GM21423 (cell line): ENCODE data around the gene EEF2K.

Experiments used
- ATAC-seq: cut with Tn5 transposase; IDR thresholded peaks from one replicate; pipeline ENCODE4 v1.9.1; 2021; ENCODE audit warnings: mild to moderate bottlenecking, moderate library complexity; ENCODE audit not compliant: unreplicated experiment

The EEF2K gene

DNA sequence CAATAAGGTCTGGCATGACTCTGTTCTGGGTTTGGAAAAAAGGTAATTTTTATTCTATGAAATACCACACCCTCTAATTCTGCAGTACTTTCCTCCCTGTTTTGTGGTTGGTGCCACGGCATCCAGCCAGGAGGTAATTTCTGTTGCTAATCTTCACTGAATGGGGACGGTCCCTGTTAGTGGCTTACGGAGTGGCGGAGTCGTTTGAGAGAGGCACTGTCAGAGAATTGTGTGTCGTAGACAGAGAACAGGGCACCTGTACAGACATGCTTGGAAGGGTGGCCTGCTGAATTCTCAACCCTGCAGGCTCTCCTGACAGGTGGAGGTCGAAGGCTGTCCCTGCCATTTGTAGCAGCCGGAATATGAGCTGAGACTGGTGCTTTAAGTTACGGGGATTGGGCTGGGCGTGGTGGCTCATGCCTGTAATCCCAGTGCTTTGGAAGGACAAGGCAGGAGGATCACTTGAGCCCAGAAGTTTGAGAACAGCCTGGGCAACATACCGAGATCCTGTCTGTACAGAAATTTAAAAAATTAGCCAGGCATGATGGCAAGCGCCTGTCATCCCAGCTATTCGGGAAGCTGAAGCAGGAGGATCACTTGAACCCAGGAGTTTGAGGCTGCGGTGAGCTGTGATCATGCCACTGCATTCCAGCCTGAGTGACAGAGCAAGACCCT, 33.2 kb downstream of the EEF2K start:
- ATAC-seq = no peak

DNA sequence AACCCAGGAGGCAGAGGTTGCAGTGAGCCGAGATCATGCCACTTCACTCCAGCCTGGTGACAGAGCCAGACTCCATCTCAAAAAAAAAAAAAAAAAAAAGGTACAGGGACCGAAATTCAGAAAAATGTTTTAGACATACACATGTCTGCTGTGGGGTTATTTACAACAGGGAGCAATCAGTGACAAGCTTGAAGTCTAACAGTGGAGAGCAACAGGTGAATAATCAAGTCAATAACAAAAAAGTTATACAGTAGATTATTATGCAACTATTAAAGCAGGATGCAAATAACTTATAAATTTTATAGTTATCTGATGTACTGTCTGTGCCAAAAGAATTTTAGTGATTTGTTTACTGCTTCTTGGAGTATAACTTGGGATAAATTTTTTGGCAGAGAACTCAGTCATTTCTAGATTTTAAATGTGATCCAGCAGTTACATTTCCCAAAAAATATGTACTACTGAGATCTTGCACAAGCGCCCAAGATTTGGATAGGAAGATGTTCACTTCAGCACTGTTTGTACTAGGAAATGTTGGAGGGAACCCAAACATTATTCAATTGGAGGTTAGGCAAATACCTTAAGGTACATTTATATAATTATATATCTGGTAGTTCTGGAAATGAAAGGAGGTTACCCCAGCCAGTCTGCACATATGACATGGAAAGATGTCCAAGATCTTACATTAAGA, 34.1 kb downstream of the EEF2K start:
- no peak for ATAC-seq

DNA sequence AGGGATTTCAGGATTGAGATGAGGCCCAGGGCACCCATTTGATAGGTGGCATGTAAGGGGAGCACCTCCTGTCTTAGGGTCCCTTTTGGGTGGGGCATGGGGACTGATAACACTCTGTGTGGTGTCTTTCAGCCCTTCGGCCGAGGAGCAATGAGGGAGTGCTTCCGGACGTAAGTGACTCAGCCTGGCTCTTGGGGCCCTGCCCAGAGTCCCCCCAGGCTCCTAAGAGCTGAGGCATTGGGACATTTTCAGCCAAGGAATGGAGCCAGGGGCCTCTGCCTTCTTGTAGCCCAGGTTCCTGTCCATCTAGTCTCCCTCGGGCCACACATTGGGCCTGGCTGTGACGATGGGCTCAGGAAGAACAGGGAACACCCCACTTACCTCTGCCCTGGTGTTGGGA, 44.4 kb downstream of the EEF2K start:
- ATAC-seq = no peak

DNA sequence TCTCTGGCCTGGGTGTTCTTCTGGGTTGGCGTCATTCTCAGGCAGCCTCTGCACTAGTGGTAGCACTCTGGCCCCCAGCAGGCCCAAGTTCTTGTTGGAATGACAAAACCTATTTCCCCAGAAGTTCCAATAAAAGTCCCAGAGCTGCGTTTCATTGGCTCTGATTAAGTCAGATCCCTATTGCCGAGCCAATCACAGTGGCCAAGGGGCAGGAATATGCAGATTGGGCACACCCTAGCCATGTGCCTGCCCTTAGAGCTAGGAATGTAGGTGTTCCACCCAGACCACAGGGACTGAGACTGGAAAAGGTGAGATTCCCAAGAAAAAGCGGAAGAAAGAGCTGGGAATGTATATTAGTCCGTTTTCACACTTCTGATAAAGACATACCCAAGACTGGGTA, 46.2 kb downstream of the EEF2K start:
- no peak for ATAC-seq

DNA sequence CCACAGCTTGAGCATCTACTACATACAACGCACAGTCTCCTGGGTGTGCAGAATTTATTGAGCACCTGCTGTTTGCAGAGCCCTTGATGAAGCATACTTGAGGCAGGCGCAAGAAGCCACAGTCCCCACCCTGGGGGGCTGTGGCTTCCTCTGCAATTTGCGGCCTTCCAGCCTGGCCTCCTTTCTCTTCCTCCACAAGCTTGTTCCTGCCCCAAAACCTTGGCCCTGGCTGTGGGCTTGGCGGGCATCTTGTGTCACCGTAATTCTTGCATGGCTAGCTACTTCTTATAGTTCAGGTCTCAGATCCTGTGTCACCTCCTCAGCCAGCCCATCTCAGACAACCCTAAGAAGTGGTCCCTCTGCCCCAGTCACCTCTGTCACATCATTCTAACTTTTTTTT, 47.2 kb downstream of the EEF2K start:
- ATAC-seq = no peak

DNA sequence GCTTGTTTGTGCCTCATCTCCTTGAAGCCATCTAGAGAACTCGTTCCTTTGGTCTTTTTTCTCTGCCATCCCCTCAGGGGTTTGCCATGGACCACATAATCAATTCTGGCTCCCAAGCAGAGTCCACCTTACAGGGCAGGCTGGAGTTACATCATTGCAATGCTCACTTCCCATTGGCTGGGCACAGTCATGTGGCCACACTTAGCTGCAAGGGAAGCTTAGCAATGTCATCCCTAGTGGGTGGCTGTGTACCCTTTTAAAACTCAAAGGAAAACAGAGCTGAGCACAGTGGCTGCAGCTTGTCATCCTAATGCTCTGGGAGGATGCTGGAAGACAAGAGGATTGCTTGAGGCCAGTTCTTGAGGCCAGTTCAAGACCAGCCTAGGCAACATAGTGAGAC, 49.3 kb downstream of the EEF2K start:
- ATAC-seq = no peak

DNA sequence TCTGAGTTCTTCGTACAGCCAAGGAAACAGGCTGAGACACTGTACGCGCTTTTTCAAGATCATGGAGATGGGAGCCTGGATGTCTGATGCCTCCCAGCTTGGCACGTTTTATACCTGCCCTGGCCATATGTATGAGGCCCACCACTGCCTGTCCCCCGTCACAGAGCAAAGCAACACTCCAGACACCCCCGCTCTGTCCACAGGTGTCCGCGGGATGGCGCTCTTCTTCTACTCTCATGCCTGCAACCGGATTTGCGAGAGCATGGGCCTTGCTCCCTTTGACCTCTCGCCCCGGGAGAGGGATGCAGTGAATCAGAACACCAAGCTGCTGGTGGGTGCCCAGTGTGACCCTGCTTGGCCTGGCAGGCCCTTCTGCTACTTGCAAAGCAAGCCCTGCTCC, 51.4 kb downstream of the EEF2K start:
- ATAC-seq = no peak

DNA sequence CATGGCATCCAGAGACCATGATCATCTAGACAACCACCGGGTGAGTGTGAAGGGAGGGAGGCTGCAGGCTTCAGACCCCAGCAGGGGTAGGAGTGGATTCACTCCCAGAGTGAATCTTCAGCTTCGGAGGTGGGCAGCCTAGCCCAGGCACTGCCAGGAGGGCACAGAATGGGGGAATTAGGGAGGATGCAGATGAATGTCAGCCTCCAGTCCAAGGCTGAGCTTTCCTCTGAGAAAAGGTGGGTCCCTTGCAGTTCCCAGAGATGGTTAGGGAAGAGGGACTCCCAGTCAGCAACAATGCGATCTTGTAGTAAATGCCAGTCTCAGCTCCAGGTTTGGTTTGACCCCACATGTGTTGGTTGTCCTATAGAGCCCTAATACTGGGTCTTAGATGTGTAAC, 54.4 kb downstream of the EEF2K start:
- no peak for ATAC-seq

DNA sequence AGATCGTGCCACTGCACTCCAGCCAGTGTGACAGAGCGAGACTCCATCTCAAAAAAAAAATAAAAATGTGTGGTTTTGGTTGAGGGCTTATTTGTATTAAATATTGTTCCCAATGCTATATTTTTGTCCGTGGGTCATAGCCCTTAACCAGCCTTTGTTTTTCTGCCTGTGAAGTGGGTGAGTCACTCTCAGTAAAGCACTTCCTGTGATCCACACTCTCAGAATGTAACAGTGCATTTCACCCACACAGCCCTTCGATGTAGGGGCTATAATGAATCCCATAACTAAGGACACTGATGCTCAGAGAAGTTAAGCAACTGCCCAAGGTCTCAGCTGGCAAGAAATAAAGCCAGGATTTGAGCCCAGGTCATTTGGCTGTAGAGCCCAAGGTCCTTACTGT, 56.4 kb downstream of the EEF2K start:
- no peak for ATAC-seq

DNA sequence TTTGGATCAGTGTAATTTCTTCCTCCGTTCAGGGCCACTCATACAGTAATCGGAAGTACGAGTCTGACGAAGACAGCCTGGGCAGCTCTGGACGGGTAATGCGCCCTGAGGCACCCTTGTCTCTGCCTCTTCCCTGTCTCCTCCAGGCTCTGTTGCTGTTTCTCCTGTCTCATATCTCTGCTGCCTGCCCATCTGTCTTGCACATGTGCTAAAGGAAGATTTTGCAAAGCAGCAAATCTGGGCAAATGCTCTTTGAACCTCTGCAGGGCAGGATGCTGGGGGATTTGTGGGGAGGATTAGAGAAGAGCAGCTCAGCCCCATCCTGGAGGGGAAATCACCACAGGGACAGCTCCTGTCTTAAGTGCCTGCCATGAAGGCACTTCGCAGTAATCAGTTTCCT, 58.7 kb downstream of the EEF2K start:
- ATAC-seq = no peak

DNA sequence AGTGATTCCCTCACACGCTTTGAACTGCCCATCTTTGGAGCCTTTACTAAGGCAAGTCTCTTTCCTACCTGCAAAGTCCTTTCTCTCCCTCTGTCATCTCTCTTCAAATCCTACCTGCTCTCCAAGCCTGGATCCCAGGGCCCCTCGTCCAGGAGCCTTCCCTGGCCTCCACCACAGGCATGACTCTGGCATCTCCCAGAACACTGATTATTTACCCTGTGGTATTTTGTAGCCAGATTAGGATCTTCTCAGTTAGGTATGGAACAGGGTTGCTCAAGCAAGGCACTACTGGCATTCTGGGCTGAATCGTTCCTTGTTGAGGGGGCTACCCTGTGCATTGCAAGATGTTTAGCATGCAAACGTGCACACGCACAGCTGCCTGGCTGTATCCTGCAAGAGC, 59.3 kb downstream of the EEF2K start:
- ATAC-seq = no peak

DNA sequence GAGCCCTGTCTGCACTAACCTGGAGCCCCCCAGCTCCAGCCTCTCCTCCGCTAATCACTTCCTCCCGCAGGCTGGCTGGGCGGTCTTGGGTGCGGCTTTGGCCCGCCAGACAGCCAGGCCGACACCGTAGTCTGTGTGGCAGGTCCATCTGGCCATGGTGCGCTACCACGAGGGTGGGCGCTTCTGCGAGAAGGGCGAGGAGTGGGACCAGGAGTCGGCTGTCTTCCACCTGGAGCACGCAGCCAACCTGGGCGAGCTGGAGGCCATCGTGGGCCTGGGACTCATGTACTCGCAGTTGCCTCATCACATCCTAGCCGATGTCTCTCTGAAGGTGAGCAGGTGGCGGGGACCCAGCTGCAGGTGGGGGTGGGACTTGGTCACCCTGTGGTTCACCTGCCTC, 60.5 kb downstream of the EEF2K start:
- ATAC-seq = no peak

DNA sequence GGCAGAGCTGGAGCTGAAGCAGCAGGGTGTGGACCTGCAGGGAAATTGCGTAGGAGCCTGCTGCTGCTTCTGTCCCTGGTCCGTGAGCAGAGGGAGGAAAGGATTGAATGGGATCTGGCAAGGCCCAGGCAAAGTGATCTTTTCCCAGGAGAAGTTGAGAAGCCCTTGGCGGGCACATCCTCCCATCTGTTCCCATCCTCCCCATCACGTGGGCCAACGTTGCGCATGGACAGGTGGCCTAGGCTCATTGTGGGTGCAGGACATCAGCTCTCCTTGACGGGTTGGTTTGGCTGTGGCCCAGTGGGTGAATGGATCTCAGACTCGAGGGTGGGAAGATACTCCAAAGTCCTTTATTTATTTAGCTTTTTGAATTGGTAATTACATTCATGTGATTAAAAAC, 61.7 kb downstream of the EEF2K start:
- ATAC-seq = no peak

DNA sequence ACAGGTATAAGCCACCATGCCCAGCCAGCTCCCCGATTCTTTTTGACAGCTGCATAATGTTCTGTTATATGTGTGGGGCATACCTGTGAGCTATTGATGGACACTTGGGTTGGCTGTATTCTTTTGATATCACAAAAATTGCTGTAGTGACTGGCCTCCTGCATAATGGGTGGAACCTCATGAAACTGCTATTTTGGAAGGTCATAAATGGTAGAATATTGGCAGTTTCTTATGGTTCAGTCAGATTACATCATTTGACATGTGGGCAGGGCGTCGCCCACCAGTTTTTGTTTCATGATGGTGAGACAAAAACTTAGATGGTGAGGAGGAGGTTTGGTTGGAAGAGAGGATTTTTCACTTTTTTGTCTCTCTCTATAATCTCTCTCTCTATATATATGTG, 64.4 kb downstream of the EEF2K start:
- no peak for ATAC-seq

DNA sequence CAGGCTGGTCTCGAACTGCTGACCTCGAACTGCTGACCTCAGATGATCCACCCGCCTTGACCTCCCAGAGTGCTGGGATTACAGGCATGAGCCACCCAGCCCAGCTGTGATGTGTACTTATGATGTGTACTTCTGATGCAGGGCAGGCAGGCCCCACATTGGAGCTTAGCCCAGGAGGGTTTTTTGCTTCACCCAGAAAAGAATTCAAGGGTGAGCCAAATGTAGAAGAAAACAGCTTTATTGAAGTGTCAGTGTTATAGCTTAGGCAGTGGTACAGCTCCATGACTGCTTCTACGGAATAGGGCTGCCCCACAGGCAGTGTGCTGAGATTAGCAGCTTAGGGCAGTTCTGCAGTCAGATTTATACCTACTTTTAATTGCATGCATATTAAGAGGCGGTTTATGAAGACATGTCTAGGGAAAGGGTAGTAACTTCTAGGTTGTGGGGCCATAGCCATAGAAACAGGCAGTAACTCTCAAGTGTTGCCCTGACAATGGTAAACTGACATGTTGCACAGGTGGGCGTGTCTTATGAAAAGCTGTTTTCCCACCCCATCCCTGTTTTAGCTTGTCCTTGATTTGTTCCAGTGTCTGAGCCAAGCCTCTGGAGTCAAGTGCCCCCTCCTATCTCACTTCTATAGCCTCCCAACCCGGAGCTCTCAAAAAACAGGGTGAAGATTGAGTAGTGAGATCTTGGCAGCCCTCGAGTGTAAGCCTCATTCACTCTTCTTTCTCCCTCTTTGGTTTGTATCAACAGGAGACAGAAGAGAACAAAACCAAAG, 67.0 kb downstream of the EEF2K start:
- no peak for ATAC-seq

DNA sequence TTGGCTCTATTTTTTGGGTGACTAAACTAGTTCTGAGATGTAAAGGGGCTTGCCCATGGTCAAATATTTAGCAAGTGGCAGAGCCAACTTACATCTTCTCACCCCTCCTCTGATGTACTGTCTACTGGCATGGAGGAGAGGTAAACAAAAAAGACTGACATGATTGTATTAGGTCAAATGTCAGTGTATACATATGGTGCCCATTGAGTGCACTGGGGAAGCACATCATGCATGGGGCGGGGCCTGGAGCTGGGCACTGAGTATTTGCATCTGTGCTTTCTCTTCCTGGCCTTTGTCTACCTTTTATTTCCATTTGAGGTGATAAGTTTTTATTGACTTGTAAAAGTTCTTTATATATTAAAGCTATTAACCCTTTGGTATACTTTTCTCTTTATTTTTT, 68.8 kb downstream of the EEF2K start:
- no peak for ATAC-seq

DNA sequence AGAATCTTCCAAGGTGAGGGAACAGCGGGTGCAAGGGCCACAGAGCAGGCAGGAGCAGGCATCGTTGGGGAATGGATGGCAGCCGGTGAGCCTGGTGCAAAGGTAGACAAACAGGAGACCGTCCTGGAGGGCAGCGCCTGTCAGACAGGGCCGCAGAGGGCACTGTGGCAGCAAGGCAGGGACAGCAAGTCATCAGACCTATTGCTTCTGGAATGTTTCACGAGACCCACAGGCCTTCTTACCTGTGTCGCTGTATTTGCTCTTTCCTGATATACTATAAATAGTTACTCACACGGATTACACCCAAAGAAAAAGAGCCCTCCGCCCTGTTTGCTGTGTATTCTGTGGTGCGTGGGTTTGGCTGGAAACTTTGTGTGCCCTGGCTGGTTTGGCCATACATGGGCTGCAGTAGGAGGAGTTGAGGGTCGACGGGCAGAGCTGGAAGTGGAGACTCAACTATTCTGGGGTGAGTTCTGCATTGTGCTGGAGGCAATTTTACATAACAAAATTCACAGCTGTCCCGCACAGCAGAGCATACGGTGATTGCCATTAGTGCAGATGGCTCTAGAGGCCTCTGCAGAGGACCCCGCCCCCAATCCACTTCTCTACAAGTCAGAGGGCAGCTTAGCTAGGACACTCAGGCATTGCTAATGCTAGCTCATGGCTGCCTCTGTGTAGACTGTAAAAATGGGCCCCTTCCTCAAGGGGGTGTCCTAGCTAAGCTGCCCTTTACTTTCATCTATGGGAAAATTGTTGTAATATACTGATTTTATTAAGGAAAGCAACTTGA, 72.6 kb downstream of the EEF2K start:
- no peak for ATAC-seq

DNA sequence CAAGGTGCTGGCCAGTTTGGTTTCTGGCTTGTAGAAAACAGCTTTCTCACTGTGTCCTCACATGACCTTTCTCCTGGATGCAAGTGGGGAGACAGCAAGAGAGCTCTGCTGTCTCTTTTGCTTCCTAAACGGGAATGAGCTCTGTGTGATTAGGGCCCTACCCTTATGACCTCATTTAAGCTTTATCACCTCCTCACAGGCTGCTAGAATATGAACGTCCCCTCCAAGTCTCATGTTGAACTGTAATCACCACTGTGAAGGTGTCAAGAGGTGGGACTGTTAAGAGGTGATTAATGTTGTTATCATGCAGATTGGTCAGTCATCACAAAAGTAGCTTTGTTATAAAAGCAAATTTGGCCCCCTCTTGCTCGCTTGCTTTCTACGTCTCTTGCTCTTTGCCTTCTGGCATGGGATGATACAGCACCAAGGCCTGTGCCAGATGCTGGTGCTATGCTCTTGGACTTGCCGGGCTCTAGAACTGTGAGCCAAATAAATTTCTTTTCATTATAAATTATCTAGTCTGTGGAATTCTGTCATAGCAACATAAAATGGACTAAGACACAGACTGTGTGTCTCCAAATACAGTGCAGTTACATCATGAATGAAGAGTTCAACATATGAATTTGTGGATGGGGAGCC, 76.3 kb downstream of the EEF2K start:
- ATAC-seq = no peak

DNA sequence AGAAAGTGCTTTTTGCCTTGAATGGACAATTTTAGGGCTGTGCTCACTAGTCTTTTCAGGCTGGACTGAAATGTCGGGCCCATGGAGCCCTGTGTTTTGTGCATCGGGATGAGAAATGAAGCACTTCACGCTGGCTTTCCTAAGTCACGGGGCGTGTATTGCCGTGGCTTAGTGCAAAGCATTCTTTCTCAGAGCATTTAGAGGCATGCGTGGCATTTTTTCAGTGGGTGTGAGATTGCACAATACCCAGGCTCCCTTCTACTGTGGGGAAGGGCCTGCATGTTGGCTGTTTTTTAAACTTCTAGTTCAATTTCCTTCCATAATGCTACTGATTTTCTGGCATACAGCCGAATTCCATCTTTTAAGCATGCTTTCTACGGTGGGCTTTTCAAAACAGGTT, 78.6 kb downstream of the EEF2K start:
- no peak for ATAC-seq

DNA sequence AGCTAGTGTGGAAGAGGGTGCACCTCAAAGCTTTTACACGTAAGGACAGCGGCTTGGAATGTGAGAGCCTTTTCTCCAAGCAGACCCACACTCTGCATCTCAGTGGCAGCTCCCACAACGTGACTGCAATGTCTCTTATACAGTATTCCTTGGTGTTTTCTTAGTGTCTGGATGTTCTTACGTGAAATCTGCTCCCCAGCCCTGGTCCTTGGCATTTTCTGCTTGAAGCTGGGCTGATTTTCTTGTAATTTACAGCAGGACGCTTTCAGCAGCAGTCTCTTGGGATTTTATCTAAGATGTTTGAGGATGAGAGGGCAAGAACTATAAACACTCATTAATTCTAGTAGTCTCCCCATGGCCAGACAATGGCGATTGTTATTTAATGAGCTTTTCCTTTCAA, 79.0 kb downstream of the EEF2K start:
- ATAC-seq = no peak

DNA sequence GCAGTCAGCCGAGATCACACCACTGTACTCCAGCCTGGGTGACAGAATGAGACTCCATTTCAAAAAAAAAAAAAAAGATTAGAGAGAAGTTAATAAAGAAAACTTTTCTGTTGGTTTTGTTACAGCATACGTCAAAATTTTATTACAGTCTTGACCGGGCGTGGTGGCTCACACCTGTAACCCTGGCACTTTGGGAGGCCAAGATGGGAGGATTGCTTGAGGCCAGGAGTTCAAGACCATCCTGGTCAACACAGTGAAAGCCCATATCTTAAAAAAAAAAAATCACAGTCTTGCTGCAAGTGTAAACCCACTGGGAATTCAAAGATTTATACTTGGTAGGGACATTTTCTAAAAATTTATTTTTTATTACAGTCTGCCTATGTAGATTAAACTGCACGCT, 84.9 kb downstream of the EEF2K start:
- ATAC-seq = no peak
